Measurements from ENCODE around the gene RIN1. TPM values are rescaled to one million over a fixed set of nuclear protein-coding genes. Genes with fewer than 3 reads are reported as not detected.
A peak's percentile ranks its signal among the peaks of the same experiment; 100 is the strongest.
"Not testable (repeated sequence)": the region's sequence is repeated elsewhere in the genome, so short reads cannot be mapped to it uniquely, and the experiment has no call there.

The RIN1 gene
- polyA plus RNA-seq (2013, experiment 1 of 2) = 2.4 TPM
- polyA plus RNA-seq (2013, experiment 2 of 2) = 2.1 TPM

- Histone ChIP-seq H2BK12ac (ENCODE audit: low read length) (peak within 1 kb of the TSS; percentile 97), H4K8ac (ENCODE audit: low read depth, low read length) (peak within 1 kb of the TSS; percentile 7), H3K23ac (ENCODE audit: low read depth, low read length, poor library complexity) (peak within 1 kb of the TSS; percentile 83), H3K4me2 (ENCODE audit: insufficient read depth, low read length, poor library complexity, severe bottlenecking) (peak within 1 kb of the TSS; percentile 97), H2BK15ac (ENCODE audit: low read length) (peak within 1 kb of the TSS; percentile 99), H3K4me3 (ENCODE audit: low read length in 2 of 2) (peak within 1 kb of the TSS; percentile 53 to 76), H2BK5ac (ENCODE audit: low read length) (peak within 1 kb of the TSS; percentile 75), H3K36me3 (replicated peaks in 1 of 2; ENCODE audit: control insufficient read depth in 2 of 2, insufficient read depth in 2 of 2, low read length in 2 of 2) (peaks cover 26 to 36% of the 10 kb centered on the region in 2 donors), H3K18ac (ENCODE audit: low read length) (peak within 1 kb of the TSS; percentile 67), H2BK120ac (ENCODE audit: low read depth, low read length) (no peak within 1 kb of the TSS), H3K4me1 (ENCODE audit: control insufficient read depth in 2 of 2, insufficient read depth in 1 of 2, low read depth in 1 of 2, low read length in 2 of 2) (peaks cover 15 to 24% of the 10 kb centered on the region in 2 donors), H4K91ac (ENCODE audit: low read depth, low read length, poor library complexity) (no peak within 1 kb of the TSS), H3K9ac (ENCODE audit: low read depth, low read length, poor library complexity) (peak within 1 kb of the TSS; percentile 81), H3K14ac (ENCODE audit: low read length) (peak within 1 kb of the TSS; percentile 94), H3K79me1 (ENCODE audit: low read depth, low read length) (peaks cover 5% of the 10 kb centered on the region), H2AK5ac (ENCODE audit: low read depth, low read length) (peak within 1 kb of the TSS; percentile 2), H3K4ac (ENCODE audit: low read length) (peak within 1 kb of the TSS; percentile 37), H2AFZ (ENCODE audit: low read length) (peak within 1 kb of the TSS; percentile 87), H3K27me3 (ENCODE audit: control insufficient read depth in 3 of 3, insufficient read depth in 3 of 3, low read depth in 1 of 3, low read length in 3 of 3) (no peaks in the 10 kb centered on the region), H3K9me3 (replicated peaks in 1 of 2; ENCODE audit: control insufficient read depth in 2 of 2, insufficient read depth in 1 of 2, low read depth in 1 of 2, low read length in 2 of 2) (no peaks in the 10 kb centered on the region), H3K27ac (replicated peaks; ENCODE audit: low read length) (peak within 1 kb of the TSS; percentile 54)
- DNase-seq (ENCODE audit: low spot score) = no peak
- WGBS, 2 donors (ENCODE audit: extremely low coverage in 2 of 2, insufficient read length in 2 of 2, insufficient replicate concordance in 1 of 2) = no CpG with 5 or more reads among the region's 22 CpGs
Observed at GRCh38 chr11:66336234-66337102, at the start of gene RIN1. TSS of gene RIN1 (minus strand) at chr11:66336434. CDS start at chr11:66336402, 32 bp downstream.

- H3K27me3 ChIP-seq (ENCODE audit: control insufficient read depth in 3 of 3, insufficient read depth in 3 of 3, low read depth in 1 of 3, low read length in 3 of 3) = peaks cover 0 to 11% (median 0%) of the 10 kb centered on the region in 3 experiments
- H4K8ac ChIP-seq (ENCODE audit: low read depth, low read length); H3K27ac ChIP-seq (replicated peaks; ENCODE audit: low read length); H3K36me3 ChIP-seq (replicated peaks in 1 of 2; ENCODE audit: control insufficient read depth in 2 of 2, insufficient read depth in 2 of 2, low read length in 2 of 2); H2BK5ac ChIP-seq (ENCODE audit: low read length); H3K4me3 ChIP-seq (ENCODE audit: low read length in 2 of 2); H3K23ac ChIP-seq (ENCODE audit: low read depth, low read length, poor library complexity); H2AFZ ChIP-seq (ENCODE audit: low read length); DNase-seq (ENCODE audit: low spot score); H3K4ac ChIP-seq (ENCODE audit: low read length); H3K9ac ChIP-seq (ENCODE audit: low read depth, low read length, poor library complexity); H3K14ac ChIP-seq (ENCODE audit: low read length); H2BK120ac ChIP-seq (ENCODE audit: low read depth, low read length); H2BK12ac ChIP-seq (ENCODE audit: low read length); H2BK15ac ChIP-seq (ENCODE audit: low read length); H3K9me3 ChIP-seq (replicated peaks in 1 of 2; ENCODE audit: control insufficient read depth in 2 of 2, insufficient read depth in 1 of 2, low read depth in 1 of 2, low read length in 2 of 2); H3K79me1 ChIP-seq (ENCODE audit: low read depth, low read length); H3K4me2 ChIP-seq (ENCODE audit: insufficient read depth, low read length, poor library complexity, severe bottlenecking); H4K91ac ChIP-seq (ENCODE audit: low read depth, low read length, poor library complexity); H2AK5ac ChIP-seq (ENCODE audit: low read depth, low read length); H3K4me1 ChIP-seq (ENCODE audit: control insufficient read depth in 2 of 2, insufficient read depth in 1 of 2, low read depth in 1 of 2, low read length in 2 of 2); H3K18ac ChIP-seq (ENCODE audit: low read length): not testable (repeated sequence)
- no CpG with 5 or more reads among the region's 13 CpGs for WGBS, 2 donors (ENCODE audit: extremely low coverage in 2 of 2, insufficient read length in 2 of 2, insufficient replicate concordance in 1 of 2)
Observed at GRCh38 chr11:66384316-66384715, 48.1 kb upstream of the RIN1 start.

- H3K4me1 ChIP-seq (ENCODE audit: control insufficient read depth in 2 of 2, insufficient read depth in 1 of 2, low read depth in 1 of 2, low read length in 2 of 2); H2BK5ac ChIP-seq (ENCODE audit: low read length); H4K91ac ChIP-seq (ENCODE audit: low read depth, low read length, poor library complexity); H3K9ac ChIP-seq (ENCODE audit: low read depth, low read length, poor library complexity); H2AK5ac ChIP-seq (ENCODE audit: low read depth, low read length); H3K18ac ChIP-seq (ENCODE audit: low read length); H3K23ac ChIP-seq (ENCODE audit: low read depth, low read length, poor library complexity); H3K4me2 ChIP-seq (ENCODE audit: insufficient read depth, low read length, poor library complexity, severe bottlenecking); H3K36me3 ChIP-seq (replicated peaks in 1 of 2; ENCODE audit: control insufficient read depth in 2 of 2, insufficient read depth in 2 of 2, low read length in 2 of 2); H2BK15ac ChIP-seq (ENCODE audit: low read length); H3K27me3 ChIP-seq (ENCODE audit: control insufficient read depth in 3 of 3, insufficient read depth in 3 of 3, low read depth in 1 of 3, low read length in 3 of 3); H3K27ac ChIP-seq (replicated peaks; ENCODE audit: low read length); H3K4me3 ChIP-seq (ENCODE audit: low read length in 2 of 2); H3K79me1 ChIP-seq (ENCODE audit: low read depth, low read length); H4K8ac ChIP-seq (ENCODE audit: low read depth, low read length); H2BK120ac ChIP-seq (ENCODE audit: low read depth, low read length); H3K9me3 ChIP-seq (replicated peaks in 1 of 2; ENCODE audit: control insufficient read depth in 2 of 2, insufficient read depth in 1 of 2, low read depth in 1 of 2, low read length in 2 of 2); H3K14ac ChIP-seq (ENCODE audit: low read length); H2BK12ac ChIP-seq (ENCODE audit: low read length); H3K4ac ChIP-seq (ENCODE audit: low read length); DNase-seq (ENCODE audit: low spot score): not testable (repeated sequence)
- H2AFZ ChIP-seq (ENCODE audit: low read length) = peak overlapping the region; percentile 8
- WGBS, 2 donors (ENCODE audit: extremely low coverage in 2 of 2, insufficient read length in 2 of 2, insufficient replicate concordance in 1 of 2) = no CpG with 5 or more reads among the region's 7 CpGs
Observed at GRCh38 chr11:66380264-66380663, 44.0 kb upstream of the RIN1 start.

- not testable (repeated sequence) for DNase-seq (ENCODE audit: low spot score); H4K8ac ChIP-seq (ENCODE audit: low read depth, low read length); H2AK5ac ChIP-seq (ENCODE audit: low read depth, low read length); H3K4me3 ChIP-seq (ENCODE audit: low read length in 2 of 2); H2BK120ac ChIP-seq (ENCODE audit: low read depth, low read length); H2BK5ac ChIP-seq (ENCODE audit: low read length); H2AFZ ChIP-seq (ENCODE audit: low read length); H3K4me2 ChIP-seq (ENCODE audit: insufficient read depth, low read length, poor library complexity, severe bottlenecking); H2BK12ac ChIP-seq (ENCODE audit: low read length); H3K9ac ChIP-seq (ENCODE audit: low read depth, low read length, poor library complexity); H3K23ac ChIP-seq (ENCODE audit: low read depth, low read length, poor library complexity); H3K18ac ChIP-seq (ENCODE audit: low read length); H4K91ac ChIP-seq (ENCODE audit: low read depth, low read length, poor library complexity); H3K14ac ChIP-seq (ENCODE audit: low read length); H3K4ac ChIP-seq (ENCODE audit: low read length); H2BK15ac ChIP-seq (ENCODE audit: low read length); H3K27me3 ChIP-seq (ENCODE audit: control insufficient read depth in 3 of 3, insufficient read depth in 3 of 3, low read depth in 1 of 3, low read length in 3 of 3); H3K79me1 ChIP-seq (ENCODE audit: low read depth, low read length); H3K27ac ChIP-seq (replicated peaks; ENCODE audit: low read length); H3K9me3 ChIP-seq (replicated peaks in 1 of 2; ENCODE audit: control insufficient read depth in 2 of 2, insufficient read depth in 1 of 2, low read depth in 1 of 2, low read length in 2 of 2)
- Histone ChIP-seq H3K4me1 (ENCODE audit: control insufficient read depth in 2 of 2, insufficient read depth in 1 of 2, low read depth in 1 of 2, low read length in 2 of 2) (peaks cover 10 to 18% of the 10 kb centered on the region in 2 donors), H3K36me3 (replicated peaks in 1 of 2; ENCODE audit: control insufficient read depth in 2 of 2, insufficient read depth in 2 of 2, low read length in 2 of 2) (peaks cover 0 to 10% of the 10 kb centered on the region in 2 donors)
- WGBS, 2 donors (ENCODE audit: extremely low coverage in 2 of 2, insufficient read length in 2 of 2, insufficient replicate concordance in 1 of 2) = no CpG with 5 or more reads among the region's 9 CpGs
Observed at GRCh38 chr11:66373690-66374287, 37.6 kb upstream of the RIN1 start.

Measured in neuronal stem cell (in vitro differentiated cells).